HG02938 (cell line): ENCODE data around the gene ADAM17.

Source experiments
- ATAC-seq: cut with Tn5 transposase; IDR thresholded peaks from one replicate; pipeline ENCODE4 v1.9.1; 2021; ENCODE audit warnings: mild to moderate bottlenecking, moderate library complexity; ENCODE audit not compliant: unreplicated experiment

The ADAM17 gene

DNA sequence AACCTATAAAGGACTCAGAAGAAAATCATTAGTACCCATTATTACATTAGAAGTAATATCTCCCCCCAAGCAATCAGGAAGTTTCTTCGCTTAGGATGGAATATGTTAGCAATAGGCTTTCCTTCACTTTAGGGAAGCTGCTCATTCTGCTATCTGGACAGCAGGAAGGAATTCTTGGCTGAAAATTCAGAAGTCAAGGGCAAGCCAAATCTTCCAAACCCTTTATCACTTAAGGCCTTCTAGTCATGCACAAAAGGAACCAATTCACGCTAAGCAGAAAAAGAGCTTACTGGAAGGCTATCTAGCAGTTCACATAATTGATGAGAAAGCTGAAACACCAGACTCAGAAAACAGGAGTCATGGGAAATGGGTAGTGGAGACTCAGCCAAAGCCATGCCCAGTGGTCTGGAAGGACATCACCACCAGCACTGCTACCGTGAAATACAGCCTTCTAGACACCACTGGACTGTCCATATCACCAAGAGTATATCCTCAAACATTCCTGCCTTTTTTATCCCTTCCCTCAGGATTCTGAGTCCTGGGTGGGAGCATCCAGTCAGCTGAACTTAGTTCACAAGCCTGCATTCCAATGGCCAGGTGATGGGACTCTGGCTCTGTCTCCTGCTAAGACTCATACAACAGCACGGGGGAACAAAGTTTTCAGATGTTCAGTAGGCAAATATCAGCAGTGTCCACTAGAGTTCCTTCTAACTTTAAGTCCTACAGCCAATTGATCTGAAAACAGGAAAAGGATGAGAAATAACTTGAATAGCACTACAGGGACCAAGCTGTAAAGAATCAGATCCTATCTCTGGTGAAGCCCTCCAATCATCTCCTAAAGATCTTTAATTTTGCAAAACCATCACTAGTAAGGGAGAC, 14.8 kb upstream of the ADAM17 start:
- no peak for ATAC-seq

DNA sequence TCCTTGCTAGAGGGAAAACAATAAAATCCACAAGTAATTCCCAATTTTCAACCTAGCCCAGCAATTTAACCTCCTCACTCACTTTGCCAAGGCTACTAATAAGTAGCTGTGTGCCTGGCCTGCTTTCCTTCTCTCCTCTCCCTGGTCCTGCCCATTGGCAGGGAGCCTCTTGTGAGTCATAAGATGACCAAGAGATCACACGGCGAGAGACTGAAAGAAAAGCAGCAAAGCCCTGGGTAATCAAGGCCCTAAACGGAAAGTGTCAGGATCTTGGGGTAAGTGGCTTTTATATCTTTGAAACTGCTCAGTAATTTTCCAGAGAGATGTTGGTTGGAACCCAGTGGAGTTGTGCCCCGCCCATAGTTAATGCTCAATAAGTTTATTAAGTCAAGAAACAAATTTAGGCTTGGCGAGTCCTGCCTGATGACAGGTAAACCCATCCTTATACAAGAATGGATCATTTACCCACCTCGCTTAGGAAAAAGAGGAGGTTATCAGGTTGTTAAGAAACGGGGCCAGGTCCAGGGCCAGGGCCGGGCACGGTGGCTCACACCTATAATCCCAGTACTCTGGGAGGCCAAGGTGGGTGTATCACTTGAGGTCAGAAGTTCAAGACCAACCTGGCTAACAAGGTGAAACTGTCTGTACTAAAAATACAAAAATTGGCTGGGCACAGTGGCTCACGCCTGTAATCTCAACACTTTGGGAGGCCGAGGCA, 10.0 kb upstream of the ADAM17 start:
- ATAC-seq = no peak

DNA sequence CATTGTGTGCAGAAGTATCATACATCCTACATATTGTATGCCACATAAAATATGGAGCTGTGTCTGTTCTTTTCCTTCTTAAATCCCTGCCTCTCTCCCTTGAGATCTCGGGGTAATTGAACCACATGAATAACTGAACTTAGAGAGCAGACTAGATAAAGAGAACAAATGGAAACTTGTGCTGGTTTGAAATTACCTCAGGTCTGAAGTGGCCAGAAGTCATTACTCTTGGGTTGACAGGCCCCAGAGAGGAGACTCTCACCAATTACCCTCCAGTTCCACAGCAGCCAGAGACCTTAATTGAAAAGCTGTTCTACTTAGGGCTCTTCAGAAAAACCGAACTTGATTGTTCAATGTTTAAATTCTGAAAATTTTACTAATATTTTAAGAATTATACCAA, 5.0 kb upstream of the ADAM17 start:
- no peak for ATAC-seq

DNA sequence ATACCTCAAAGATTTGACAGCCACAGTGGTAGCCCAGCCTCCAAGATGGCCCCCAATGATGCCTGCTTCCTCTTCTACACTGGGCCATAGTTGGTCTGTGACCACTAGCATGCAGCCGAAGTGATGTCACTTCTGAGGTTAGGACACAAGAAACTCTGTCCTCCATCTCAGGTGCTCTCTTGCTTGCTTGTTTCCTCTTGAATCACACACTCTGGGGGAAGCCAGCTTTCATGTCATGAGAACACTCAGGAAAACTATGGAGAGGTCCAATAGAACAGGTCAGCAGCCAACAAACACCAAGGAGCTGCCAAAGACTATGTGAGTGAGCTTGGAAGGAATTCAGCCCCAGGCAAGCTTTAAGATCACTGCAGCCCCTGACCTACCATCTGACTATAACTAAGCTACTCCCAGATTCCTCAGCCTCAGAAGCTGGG, 3.3 kb upstream of the ADAM17 start:
- no peak for ATAC-seq

DNA sequence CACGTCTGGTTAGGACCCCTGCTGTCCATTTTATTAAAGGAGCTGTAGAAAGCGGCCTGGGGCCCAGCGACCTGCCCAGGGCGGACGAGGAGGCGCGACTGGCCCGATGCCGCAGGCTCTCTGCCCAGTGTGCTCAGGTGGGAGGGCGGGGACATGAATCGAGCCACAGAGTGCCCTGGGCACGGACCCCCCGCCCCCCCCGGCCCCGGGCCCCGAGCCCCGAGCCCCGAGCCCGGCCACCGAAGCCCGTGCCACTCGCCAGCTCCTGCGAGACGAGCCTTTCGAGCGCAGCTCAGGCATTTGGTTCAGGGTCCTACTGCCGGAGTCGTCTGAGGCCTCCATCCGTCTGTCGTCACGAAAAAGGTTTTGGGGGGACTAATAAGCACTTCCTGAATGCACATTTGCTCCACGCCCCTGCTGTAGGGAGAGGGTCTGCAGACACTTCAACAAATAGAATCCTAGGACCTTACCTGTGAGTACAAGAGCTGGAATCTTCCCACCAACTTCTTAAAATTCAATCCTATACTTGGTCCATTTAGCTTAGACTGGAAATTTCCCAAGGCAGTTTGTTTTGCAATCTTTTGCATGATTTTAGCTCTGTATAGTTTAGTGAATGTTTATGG, 602 bp upstream of the ADAM17 start:
- ATAC-seq = no peak

DNA sequence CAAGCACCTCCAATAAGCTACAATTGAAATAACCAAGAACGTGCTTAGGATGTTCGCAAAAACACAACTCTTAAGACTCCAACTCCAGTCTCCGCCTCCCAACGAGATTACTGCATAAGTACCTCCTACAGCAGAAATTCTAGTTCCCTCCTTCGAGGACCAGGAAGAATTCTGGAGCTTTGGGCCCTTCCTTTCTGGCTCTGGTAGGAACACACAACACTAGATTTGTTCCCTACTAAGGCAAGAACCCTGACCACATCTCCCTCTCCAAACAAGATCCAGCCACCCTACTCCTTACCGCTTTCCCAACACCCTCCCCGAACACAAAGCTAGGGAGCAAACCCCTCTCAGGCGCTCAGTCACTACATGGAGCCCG, 721 bp downstream of the ADAM17 start:
- ATAC-seq = no peak

DNA sequence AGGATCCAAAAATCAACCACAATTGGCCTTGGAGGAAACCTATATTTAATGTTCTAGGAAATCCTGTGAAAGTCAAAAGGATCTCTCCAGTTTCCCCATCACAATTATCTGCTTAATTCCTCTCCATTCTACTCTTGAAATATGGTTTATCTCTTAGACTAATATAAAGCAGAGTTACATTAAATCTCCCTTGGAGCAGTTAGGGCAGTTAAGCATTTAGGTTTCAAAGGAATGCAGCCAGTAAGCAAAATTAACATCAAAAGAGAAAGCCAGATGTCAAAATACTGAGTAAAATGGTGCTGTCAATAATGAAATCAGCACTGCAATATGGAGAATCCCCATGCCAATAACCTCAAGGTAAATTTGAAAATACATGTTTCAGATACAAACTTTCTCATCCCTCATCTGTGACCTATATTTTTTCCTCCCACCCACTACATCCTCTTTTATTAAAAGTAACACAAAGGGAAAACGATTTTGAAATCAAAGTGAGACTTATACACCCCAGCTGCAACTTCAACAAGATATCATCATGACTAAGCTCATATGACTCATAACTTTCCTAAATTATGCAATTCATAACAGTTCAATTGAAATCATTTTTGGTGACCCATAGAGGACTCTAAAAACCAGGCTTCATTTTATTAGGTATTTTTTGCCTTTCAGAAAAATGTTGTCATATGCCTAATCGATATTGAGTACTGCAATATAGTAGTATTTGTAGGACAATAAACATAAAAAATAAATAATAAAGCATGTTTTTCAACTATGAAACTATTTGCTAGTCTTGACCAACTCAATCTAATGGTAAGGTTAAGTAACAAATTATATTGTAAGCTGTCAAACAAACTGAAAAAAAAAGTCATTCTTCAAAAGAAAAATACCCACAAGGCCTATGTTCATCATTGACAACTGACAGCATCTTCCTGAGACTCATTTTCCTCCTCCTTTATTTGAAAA, 3.1 kb downstream of the ADAM17 start:
- no peak for ATAC-seq

DNA sequence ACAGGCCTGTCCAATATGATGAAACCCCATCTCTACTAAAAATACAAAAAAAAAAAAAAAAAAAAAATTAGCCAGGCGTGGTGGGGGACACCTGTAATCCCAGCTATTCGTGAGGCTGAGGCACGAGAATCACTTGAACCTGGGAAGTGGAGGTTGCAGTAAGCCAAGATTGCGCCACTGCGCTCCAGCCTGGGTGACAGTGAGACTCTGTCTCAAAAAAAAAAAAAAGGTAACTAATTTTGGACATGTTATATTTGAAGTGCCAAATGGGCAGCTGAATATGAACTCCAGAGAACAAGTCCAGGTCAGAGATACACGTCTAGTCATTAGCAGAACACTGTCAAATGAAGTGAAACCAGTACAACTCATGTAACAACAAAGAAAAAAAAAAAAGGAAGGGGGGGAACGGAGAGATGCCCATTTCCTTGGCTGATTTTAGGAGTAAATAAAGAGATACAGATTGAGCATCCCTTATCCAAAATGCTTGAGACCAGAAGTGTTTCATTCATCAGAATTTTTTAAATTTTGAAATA, 4.7 kb downstream of the ADAM17 start:
- peak; percentile 27 for ATAC-seq

DNA sequence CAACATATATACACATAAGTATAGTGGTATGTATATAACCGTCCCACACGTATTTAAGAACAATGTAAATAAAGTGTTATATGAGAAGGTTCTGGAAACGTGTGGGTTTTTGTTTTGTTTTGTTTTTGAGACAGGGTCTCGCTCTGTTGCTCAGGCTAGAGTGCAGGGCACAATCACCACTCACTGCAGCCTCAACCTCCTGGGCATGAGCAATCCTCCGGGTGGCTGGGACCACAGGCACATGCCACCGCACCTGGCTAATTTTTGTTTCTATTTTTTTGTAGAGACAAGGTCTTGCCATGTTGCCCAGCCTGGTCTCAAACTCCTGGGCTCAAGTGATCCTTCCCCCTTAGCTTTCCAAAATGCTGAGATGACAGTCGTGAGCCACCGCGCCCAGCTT, 6.2 kb downstream of the ADAM17 start:
- ATAC-seq = no peak

DNA sequence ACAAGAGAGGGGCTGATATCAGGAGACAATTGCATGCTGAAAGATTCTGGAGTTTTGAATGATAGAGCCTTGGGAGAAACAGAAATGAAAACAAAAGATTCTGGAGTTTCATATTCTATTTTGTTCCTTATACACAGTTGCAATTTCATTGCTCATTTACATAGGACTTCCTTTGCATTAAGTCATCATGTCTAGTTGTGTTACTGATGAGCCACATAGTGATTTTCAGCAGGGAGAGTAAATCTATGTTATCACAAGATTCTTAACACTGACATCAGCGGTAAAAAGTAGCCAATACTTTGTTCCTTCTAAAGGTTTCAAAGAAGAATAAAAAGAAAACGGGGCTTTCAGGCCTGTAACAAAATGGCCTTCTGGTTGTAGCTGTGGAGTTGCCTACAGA, 7.1 kb downstream of the ADAM17 start:
- ATAC-seq = peak; percentile 47

DNA sequence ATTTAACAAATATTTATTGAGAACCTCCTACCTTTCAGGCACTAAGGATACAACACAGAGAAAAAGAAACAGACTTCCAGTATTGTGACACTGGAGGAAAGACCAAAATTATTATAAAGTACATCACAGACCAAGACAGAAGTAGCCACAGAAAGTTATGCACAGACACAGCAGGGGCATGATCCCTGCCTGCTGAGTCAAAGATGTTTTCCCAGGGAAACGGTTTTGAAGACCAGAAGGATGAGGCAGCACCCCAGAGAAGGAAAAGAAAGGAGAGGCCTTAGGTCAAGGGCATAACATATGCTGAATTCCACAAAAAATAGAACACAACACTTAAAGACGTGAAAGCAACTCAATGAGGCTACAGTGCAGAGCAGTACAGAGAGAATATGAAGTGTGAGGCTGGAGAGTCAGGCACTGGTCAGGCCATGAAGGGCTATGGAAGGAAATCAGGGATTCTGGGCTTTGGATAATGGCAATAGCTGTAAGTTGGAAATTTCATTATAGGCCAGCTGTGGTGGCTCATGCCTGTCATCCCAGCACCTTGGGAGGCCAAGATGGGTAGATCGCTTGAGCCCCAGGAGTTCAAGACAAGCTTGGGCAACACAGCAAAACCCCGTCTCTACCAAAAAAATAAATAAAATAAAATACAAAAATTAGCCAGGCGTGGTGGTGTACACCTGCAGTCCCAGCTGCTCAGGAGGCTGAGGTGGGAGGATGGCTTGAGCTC, 8.2 kb downstream of the ADAM17 start:
- ATAC-seq = no peak

DNA sequence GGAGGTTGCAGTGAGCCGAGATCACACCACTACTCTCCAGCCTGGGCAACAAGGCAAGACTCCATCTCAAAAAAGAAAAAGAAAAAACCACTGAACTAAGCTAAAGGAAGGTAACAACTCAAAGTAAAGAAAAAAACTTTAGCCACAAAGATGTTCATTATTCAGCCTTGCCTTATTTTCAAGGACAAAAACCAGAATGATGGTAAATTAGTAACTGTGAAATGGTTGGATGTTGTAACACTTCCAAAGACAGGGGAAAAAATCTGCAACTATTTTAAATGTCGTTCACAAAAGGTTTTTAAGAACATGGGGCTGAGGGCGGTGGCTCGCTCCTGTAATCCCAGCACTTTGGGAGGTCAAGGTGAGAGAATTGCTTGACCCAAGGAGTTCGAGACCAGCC, 10.1 kb downstream of the ADAM17 start:
- ATAC-seq = no peak

DNA sequence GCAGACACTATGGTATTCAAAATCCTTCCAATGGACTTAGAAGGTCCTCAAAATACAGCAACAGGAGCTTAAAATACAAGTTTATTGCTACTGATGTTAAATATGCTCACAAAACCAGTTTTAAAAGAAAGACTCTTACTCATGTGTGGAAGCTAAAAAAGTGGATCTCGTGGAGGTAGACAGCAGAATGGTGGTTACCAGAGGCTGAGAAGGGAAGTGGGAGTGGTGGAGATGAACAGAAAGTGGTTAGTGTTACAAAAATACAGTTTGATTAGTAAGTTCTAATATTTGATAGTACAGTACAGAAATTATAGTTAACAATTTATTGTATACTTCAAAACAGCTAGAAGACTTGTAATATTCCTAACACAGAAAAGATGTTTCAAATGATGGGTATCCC, 12.1 kb downstream of the ADAM17 start:
- ATAC-seq = no peak

DNA sequence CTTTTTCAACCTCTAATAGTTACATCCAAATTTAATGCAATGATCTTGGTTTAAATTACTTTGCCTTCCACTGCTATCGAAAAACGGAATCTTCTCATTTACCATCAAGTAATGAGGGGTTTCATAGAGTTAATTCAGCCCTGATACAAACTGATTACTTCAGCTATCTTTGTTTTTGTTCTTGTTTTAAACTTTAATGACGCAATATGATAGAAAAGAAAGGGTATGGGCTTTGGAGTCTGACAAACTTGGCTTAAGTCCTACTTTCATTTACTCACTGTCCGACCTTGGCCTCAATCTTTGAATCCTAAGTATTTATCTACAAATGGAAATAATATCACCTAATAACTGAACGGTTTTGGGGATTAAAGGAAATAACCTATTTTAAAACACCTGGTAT, 16.1 kb downstream of the ADAM17 start:
- ATAC-seq = no peak

DNA sequence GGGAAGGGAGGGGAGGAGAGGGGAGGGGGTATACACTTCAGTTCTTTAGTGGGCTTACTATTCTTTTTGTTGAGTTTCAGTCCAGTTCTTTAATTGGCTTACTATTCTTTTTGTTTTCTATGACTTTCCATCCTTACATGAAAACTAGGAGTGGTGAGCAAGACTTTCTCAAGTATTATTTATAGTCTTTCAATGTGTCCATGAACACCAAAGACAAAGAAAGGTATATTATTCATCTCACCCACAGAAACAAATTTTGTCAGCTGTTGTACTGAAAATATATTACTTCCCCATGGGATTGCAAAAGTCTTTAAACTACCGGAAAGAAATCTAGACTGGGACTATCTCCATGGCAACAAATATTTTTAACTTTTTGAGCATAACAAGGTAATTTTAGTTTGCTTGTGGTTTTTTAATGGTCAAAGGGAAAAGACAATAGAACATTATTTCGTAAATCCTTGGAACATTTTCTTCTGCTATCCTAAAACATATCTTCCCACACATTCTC, 17.6 kb downstream of the ADAM17 start:
- ATAC-seq = no peak

DNA sequence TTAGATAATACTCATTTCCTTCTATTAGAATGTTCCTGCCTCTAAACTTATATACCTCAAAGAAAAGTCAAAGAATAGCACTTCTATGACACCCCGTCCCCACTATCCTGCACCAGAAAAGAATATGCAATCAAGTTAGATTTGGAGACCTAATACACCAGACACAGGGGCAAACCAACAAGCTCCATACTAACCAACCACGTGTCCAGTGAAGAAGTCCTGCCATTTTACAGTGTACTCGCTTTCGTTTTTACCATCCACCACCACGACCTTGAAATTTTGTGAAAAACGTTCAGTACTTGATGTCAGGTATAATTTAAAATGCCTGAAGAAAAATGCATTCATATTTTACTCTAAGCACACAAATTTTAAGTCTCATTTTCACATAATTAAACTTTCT, 19.1 kb downstream of the ADAM17 start:
- ATAC-seq = no peak

DNA sequence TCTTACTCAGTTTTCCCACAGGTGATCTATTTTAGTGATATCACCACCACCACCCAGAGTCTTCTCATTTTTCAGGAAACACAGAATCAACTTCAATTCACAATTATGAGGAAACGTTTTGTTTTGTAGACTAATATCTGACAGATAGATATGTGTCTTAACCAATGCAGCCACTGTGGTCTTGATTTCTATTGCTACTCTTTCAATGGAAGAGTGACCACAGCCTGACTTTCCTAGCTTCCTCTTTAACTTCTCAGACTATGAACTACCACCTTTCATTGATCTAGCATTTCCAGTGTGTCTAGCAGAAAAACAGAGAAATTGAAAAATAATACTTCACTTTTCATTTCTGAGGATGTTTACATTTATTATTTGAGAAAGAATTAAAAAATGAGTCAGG, 20.5 kb downstream of the ADAM17 start:
- ATAC-seq = no peak

DNA sequence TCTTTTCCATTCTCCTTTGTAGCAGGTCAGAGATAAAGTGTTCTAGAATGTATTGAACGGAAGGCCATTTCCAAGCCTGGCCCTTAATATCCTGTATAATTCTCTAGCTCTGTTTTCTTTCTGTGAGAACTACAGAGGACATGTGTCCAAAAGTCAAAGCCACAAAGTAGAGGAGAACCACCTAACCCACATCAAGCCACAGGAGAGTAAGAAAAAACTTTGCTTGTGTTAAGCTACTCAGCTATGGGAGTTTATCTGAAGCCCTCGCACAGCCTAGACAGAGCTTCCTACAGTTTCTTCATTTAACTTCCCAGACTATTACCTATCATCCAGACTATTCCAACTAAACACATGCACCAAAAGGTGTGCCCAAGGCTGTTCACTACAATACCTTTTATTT, 22.0 kb downstream of the ADAM17 start:
- no peak for ATAC-seq

DNA sequence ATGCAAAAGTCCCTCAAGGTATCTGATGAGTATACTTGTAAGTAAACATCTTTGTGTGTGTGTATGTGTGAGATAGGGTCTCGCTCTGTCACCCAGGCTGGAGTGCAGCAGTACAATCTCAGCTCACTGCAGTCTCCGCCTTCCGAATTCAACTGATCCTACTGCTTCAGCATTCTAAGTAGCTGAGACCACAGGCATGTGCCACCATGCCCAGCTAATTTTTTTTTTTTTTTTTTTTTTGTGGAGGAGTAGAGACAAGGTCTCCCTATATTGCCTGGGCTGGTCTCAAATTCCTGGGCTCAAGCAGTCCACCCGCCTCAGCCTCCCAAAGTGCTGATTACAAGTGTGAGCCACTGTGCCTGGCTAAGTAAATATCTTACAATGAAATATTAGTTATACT, 23.2 kb downstream of the ADAM17 start:
- ATAC-seq = no peak
